GM18951 (cell line): Measurements from ENCODE around the gene SELENOW.
"Not testable (repeated sequence)": the region's sequence is repeated elsewhere in the genome, so short reads cannot be mapped to it uniquely, and the experiment has no call there.

Source experiments
- POLR2A ChIP-seq: IDR thresholded peaks from 4 replicates; pipeline ENCODE4 v1.6.1; 2011; ENCODE audit warnings: mild to moderate bottlenecking; ENCODE audit not compliant: insufficient read length, insufficient read depth; ENCODE audit errors: extremely low read depth
- in situ Hi-C: fragments of 300-500 bp; cut with MboI; formaldehyde crosslinking; loops from one replicate; pipeline ENCODE4 v1.12.0; 2022; ENCODE audit warnings: low sequenced_read_pairs, mixed read lengths, inconsistent platforms; ENCODE audit not compliant: unreplicated experiment

SELENOW gene

DNA sequence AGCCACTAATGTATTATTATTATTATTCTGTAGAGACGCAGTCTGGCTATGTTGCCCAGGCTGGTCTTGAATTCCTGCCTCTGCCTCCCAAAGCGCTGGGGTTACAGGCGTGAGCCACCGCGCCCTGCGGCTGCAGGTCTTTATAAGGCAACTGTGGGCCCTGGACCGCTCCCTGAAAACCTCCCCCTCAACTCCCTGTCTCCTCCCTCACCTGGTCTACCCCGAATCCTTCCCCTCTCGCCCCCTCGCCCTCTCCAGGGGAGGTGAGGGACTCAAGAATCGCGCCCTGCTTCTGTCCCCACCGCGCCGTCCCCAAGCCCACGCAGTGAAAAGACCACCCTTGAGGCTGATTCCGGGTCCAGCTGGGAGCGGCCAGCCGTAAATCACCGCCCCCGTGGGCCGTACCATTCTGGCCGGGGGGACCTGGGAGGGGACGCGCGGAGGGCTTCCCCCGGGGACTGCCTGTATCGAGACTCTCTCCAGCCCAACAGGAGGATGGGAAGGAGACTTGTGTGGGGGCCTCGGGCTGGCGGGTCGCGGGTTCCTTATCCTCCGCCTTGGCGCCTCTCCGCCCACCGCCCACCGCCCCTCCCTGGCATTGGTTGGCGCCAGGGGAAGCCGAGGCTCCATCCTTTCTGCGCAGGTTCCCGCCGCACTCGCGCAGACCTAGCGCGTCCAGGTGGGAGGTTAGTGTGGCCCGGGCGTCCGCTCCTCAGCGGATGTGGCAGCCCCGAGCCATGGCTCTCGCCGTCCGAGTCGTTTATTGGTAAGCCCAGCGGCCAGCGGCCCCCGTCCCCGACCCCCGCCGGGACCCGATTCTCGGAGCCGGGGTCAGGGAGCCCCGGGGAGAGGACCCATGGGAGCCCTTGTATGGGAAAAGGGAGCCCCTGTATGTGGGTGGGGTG is at the start of gene SELENOW:
TSS of gene SELENOW (plus strand) at position 655 of the 905 bp plus-strand sequence. CDS start at position 738, 83 bp downstream.
- peak; percentile 99 for TF ChIP-seq POLR2A
- in situ Hi-C loops: no loop called here

DNA sequence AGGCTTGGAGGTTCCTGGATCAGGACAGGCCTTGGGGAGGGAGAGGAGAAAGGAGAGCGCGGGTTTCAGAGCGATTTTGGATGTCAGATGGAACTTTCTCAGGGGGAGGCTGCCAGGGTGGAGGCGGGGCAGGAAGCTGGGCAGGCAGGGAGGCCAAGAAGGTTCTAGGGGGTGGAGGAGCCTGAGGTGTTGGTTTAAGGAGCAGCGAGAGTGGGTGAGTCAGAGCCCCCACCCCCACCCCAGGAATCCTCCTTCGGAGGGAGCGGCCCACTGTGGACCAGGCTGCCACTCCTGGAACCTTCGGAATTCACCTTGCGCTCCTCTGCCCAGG is 49.1 kb upstream of the SELENOW start:
- in situ Hi-C loops: no loop called here
- no peak for TF ChIP-seq POLR2A

DNA sequence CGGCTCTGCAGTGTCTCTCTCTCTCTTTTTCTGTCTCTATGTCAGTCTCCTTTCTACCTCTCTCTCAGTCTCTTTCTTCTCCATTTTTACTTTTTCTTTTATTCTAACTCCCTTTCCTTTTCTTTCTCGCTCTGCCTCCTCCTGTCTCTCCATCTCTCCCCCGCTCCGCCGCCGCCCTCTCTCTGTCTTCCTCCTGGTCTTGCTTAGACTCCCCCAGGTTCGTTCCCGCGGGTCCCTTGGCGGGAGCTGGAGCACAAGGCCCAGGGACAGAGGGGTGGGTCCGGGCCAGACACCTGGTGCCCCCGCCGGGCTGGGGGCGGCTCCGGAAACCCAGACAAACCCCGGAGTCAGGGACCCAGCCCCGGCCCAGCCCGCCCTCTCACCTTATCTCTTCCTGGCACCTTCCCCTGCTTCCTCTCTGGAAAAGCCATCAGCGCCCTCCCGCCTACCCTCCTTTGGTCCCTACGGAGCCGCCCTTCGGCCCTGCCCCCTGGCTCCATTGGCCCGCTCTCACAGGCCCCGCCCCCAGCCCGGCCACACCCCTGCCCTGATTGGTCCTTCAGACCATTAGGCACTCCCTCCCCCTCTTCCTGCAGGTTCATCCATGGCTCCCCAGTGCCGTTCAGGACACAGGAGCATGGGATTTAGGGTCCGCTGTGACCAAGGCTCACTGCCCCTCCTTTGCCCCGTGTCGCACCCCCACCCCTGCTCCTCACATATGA is 48.5 kb upstream of the SELENOW start:
- TF ChIP-seq POLR2A: no peak
- in situ Hi-C loops: no loop called here

DNA sequence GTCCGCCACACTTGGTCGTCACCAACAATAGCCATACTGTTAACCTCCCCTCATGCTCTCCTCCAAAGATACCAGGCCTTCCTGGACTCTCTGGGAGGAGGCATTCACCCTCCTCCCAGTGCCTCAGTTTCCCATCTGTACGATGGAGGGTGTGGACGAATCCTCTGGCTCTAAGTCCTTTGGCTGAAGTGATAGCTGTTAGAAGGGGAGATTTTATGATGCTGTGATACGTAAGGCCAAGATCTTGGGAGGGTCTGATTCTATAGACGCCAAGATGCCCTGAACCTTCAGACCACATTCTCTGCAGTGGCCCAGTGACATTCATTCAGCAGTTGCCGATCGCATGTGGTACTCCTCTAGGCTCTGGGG is 48.0 kb upstream of the SELENOW start:
- in situ Hi-C loops: no loop called here
- TF ChIP-seq POLR2A: no peak

DNA sequence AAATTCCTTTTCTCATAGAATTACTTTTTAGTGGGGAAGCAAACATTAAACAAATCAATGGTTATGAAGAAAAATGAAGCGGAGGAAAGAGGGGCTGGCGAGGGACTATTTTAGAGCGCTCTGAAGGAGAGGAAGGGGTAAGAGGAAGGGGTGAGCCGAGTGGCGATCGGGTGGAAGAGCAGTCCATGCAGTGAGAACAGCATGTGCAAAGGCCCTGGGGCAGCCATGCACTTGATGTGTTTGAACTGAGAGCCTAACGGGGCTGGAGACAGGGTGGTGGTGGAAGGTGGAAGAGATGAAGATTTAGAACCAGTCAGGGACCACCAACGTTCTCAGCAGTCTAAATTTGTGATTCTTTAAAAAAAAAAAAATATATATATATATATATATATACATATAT is 47.6 kb upstream of the SELENOW start:
- in situ Hi-C loops: no loop called here
- no peak for TF ChIP-seq POLR2A

DNA sequence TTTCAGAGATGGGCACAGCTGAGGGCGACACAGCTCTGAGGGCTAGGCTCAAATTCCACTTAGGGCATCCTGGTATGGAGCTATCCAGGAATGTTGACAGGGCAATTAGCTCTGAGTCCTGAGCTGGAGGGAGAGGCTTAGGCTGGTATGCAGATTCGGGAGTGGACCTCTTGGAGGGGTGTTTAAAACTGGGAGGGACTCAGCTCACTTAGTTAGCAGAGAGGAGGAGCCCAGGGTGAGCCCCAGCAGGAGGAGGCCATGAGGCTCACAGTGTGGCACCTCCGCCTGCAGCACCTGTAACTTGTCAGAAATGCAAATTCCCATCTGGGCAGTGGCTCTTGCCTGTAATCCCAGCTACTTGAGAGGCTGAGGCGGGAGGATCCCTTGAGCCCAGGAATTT is 43.4 kb upstream of the SELENOW start:
- TF ChIP-seq POLR2A: no peak

DNA sequence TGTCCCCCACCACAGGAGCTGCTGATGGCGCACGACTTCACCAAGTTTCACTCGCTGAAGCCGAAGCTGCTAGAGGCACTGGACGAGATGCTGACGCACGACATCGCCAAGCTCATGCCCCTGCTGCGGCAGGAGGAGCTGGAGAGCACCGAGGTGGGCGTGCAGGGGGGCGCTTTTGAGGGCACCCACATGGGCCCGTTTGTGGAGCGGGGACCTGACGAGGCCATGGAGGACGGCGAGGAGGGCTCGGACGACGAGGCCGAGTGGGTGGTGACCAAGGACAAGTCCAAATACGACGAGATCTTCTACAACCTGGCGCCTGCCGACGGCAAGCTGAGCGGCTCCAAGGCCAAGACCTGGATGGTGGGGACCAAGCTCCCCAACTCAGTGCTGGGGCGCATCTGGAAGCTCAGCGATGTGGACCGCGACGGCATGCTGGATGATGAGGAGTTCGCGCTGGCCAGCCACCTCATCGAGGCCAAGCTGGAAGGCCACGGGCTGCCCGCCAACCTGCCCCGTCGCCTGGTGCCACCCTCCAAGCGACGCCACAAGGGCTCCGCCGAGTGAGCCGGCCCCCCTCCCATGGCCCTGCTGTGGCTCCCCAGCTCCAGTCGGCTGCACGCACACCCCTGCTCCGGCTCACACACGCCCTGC is 37.5 kb upstream of the SELENOW start:
- in situ Hi-C loops: no loop called here

More for the DNA sequence above, 43.4 kb upstream of the SELENOW start:
- in situ Hi-C loops: no loop called here

DNA sequence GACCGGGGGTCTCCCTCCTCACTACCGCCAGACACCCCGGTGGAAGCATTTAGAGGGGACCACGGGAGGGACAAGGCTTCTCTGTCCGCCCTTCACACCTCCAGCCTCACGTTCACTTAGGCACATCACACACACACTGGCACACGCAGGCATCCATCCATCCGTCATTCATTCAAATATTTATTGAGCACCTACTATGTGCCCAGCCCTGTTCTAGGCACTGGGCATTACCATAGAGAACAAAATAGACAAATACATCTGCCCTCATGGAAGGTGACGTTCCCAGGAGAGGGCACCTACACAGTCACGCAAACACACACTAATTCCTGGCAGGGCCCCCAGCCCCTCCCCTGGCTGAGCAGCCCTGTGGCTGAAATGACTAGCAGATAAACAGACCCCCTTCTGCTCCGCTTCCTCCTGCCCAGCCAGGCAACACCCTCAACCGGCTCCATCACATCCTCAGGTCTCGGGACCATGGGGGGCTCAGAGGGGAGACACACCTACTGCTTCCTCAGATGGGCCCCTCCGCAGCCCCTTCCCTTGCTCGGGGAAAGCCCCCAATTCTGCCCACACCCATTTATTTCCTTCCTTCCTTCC is 36.9 kb upstream of the SELENOW start:
- in situ Hi-C loops: no loop called here
- no peak for TF ChIP-seq POLR2A

More for the DNA sequence above, 37.5 kb upstream of the SELENOW start:
- no peak for TF ChIP-seq POLR2A

DNA sequence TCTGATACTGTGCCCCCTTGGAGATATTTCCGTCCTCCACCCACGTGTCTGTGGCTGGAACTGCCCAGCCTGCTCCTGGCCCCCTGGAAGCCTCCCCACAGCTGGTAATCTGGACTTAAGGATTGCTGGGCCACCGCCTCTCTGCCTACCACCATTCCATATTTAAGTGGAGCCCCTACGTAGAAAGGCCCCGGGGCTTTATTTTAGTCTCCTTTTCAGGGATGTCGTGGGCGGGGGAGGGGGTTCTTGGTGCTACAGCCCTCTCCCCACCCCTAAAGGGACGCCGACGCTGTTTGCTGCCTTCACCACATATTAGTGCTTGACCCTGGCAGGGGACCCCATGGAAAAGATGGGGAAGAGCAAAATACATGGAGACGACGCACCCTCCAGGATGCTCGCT is 35.9 kb upstream of the SELENOW start:
- in situ Hi-C loops: no loop called here

DNA sequence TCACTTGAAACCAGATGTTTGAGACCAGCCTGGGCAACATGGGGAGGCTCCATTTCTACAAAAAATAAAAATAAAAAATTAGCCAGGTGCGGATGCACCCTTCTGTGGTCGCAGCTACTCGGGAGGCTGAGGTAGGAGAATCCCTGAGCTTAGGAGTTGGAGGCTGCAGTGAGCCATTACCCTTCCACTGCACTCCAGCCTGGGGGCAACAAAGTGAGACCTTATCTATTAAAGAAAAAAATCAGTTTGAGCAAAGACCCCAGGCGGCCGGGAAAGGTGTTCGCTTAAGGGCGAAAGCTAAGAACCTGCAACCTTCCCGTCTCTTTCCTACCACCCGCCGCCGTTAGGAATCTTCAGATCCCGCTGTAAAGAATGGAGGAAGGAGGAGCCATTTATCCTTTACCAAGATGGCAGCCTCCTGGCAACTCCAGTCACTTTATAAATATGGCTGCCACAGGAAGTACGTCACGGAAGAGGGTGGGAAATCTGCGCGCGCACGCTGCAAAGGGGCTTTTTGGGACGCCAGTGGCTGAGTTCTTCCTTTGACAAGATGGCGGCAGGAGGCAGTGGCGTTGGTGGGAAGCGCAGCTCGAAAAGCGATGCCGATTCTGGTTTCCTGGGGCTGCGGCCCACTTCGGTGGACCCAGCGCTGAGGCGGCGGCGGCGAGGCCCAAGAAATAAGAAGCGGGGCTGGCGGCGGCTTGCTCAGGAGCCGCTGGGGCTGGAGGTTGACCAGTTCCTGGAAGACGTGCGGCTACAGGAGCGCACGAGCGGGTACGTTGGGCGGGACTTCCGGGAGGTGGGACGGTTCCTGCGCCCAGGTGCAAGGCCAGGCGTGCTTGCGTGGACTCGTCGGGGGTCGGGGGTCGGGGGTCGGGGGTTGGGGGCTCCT is 33.2 kb upstream of the SELENOW start, which contains the start of gene NOP53:
TSS of gene NOP53 (plus strand) at position 537 of the 892 bp plus-strand sequence. CDS start at position 551, 14 bp downstream.
- TF ChIP-seq POLR2A: peak; percentile 88
- in situ Hi-C loops: no loop called here

More for the DNA sequence above, 35.9 kb upstream of the SELENOW start:
- no peak for TF ChIP-seq POLR2A

DNA sequence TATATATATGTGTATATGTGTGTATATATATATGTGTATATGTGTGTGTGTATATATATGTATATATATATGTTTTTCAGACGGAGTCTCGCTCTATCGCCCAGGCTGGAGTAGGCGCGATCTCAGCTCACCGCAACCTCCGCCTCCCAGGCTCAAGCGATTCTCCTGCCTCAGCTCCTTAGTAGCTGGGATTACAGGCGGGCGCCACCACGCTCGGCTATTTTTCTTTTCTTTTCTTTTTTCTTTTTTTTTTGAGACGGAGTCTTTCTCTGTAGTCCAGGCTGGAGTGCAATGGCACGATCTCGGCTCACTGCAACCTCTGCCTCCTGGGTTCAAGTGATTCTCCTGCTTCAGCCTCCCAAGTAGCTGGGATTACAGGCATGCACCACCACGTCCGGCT is 32.4 kb upstream of the SELENOW start:
- in situ Hi-C loops: not testable (repeated sequence)

DNA sequence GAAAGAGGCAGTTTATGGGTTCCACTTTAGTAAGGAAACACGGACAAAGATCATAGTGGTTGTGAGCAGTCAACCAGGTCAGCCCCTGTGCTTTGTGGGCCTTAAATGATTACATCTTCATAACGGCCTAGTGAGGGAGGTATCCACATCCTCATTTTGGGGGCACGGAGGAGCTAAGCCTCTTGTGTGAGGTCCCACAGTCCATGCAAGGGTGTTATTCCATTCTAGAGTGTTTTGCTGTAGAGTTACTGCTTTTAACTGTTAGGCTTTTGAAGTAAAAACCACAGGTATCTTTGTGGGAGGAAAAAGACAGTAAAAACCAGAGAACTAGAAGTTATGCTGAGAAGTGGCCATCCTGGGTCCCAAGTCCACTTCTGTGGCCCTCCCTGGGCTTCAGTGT is 29.2 kb upstream of the SELENOW start:
- no peak for TF ChIP-seq POLR2A
- in situ Hi-C loops: no loop called here
